ENCODE data around the gene PRR35. TPM values are rescaled to one million over a fixed set of nuclear protein-coding genes. Genes with fewer than 3 reads are reported as not detected.

PRR35 gene
- total RNA-seq, 1 experiment from 2014 or later = not detected

DNA sequence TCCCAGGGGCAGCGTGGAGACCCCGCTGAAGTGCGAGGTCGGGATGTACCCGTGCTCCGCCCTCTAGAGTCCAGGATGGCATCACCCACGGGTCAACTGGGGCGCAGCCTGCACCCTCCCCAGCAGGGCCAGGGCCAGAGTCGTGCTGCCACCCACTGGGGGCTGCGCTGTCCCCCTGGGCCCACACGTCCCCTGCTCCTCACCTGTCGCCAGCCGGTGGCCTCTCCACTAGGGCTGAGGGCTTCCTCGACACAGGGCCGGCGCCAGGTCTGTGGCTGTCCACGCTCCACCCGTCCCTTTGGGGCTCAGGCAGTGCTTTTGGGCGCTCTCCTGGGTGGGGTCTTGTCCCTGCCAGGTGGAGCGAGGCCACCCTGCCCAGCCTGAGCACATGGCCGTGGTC lies 11.6 kb upstream of the PRR35 start:
- H3K27me3 ChIP-seq (replicated peaks) = no peaks in the 10 kb centered on the region
- no peak for DNase-seq (ENCODE audit: low read depth in 1 of 2, low spot score in 2 of 2)
- H3K4me1 ChIP-seq (replicated peaks) = no peaks in the 10 kb centered on the region
- H3K36me3 ChIP-seq = peaks cover 50% of the 10 kb centered on the region
- no peak overlapping the region for H3K27ac ChIP-seq
- H3K4me3 ChIP-seq = no peak overlapping the region
- H3K9me3 ChIP-seq (replicated peaks) = no peaks in the 10 kb centered on the region

DNA sequence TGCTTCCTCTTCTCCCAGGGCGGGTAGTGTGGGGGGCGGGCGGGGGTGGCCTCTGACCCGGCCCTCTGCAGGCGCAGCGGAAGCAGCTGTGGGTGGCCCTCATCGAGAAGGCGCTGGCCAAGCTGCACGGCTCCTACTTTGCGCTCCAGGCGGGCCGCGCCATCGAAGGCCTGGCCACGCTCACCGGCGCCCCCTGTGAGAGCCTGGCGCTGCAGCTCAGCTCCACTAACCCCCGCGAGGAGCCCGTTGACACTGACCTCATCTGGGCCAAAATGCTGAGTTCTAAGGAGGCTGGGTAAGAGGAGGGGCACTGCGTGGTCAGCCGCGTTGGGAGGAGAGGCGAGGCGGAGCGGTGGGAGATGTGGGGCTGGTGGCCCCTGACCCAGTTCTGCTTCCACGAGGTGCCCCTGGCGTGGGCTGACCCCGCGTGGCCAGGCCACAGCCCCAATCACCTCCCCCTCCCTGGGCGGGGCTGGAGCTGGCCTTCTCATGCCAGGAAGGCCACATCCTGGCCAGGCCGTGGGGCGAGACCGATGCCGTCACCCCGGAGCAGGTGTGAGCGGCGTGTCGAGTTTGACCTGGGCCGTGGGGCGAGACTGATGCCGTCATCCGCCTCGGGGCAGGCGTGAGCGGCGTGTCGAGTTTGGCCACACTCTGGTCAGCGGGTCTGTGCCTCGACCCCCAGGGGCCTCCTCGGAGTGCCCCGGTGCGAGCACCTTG lies 10.5 kb upstream of the PRR35 start:
- no peak overlapping the region for H3K4me3 ChIP-seq
- no peaks in the 10 kb centered on the region for H3K4me1 ChIP-seq (replicated peaks)
- no peaks in the 10 kb centered on the region for H3K9me3 ChIP-seq (replicated peaks)
- no peak for DNase-seq (ENCODE audit: low read depth in 1 of 2, low spot score in 2 of 2)
- H3K27ac ChIP-seq = no peak overlapping the region
- H3K36me3 ChIP-seq = peaks cover 51% of the 10 kb centered on the region
- no peaks in the 10 kb centered on the region for H3K27me3 ChIP-seq (replicated peaks)

DNA sequence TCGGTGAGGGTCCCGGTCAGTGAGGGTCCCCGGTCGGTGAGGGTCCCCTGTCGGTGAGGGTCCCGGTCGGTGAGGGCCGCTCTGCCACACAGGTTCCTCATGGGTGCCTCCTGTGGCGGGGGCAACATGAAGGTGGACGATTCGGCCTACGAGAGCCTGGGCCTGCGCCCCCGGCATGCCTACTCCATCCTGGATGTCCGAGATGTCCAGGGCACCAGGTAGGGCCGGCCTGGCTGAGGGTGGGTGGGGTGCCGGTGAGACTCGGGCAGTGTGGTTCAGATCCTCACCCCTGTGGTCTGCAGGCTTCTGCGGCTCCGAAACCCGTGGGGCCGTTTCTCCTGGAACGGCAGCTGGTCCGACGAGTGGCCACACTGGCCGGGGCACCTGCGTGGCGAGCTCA lies 9.0 kb upstream of the PRR35 start:
- no peak overlapping the region for H3K27ac ChIP-seq
- DNase-seq (ENCODE audit: low read depth in 1 of 2, low spot score in 2 of 2) = no peak
- H3K4me3 ChIP-seq = no peak overlapping the region
- no peaks in the 10 kb centered on the region for H3K4me1 ChIP-seq (replicated peaks)
- no peaks in the 10 kb centered on the region for H3K9me3 ChIP-seq (replicated peaks)
- no peaks in the 10 kb centered on the region for H3K27me3 ChIP-seq (replicated peaks)
- peaks cover 55% of the 10 kb centered on the region for H3K36me3 ChIP-seq

DNA sequence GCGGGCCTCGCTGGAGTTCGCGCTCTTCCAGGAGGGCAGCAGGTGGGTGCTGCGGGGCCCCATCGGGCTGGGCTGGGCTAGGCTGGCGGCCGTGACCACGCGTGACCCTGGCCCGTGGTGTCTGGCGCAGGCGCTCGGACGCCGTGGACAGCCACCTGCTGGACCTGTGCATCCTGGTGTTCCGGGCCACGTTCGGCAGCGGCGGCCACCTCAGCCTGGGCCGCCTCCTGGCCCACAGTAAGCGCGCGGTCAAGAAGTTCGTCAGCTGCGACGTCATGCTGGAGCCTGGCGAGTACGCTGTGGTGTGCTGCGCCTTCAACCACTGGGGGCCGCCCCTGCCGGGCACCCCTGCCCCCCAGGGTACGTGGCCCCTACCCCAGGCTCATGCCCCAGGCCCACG lies 8.0 kb upstream of the PRR35 start:
- H3K27me3 ChIP-seq (replicated peaks) = no peaks in the 10 kb centered on the region
- H3K27ac ChIP-seq = no peak overlapping the region
- H3K4me3 ChIP-seq = no peak overlapping the region
- no peak for DNase-seq (ENCODE audit: low read depth in 1 of 2, low spot score in 2 of 2)
- H3K4me1 ChIP-seq (replicated peaks) = no peaks in the 10 kb centered on the region
- no peaks in the 10 kb centered on the region for H3K9me3 ChIP-seq (replicated peaks)
- peaks cover 49% of the 10 kb centered on the region for H3K36me3 ChIP-seq

DNA sequence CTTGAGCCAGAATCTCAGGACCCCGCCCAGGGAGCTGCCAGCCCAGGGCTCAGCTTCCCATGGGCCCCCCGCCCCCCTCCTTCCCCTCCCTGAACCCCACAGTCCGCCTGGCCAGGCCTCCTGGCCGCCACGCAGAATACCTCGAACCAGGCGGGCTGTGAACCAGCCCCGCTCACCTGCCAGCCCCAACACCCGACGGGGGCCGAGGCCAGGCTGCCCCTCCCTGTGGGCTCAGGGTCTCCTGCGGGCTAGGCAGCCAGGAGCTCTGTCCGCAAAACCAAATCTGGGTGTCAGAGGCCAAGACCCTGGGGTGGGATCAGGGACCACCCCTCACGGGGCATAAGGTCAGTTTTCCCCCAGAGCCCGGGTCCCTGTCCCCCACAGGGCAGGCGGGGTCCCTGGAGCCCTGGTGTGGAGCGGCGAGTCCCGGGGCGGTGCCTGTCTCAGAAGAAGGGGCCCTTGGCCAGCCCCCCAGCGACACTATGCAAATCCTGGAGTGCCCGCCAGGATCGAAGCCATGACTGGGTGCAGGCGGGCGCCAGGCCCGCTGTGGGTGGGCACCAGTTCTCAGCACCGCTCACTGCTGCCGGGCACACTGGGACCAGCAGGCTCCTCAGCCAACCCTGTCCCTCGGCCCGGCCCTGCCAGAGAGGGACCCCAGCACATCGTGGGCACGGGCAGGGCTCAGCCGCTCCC lies 6.4 kb upstream of the PRR35 start:
- Histone ChIP-seq H3K27ac (no peak overlapping the region), H3K4me1 (replicated peaks) (no peaks in the 10 kb centered on the region), H3K36me3 (peaks cover 33% of the 10 kb centered on the region), H3K4me3 (no peak overlapping the region), H3K27me3 (replicated peaks) (peaks cover 9% of the 10 kb centered on the region), H3K9me3 (replicated peaks) (no peaks in the 10 kb centered on the region)
- no peak for DNase-seq (ENCODE audit: low read depth in 1 of 2, low spot score in 2 of 2)

DNA sequence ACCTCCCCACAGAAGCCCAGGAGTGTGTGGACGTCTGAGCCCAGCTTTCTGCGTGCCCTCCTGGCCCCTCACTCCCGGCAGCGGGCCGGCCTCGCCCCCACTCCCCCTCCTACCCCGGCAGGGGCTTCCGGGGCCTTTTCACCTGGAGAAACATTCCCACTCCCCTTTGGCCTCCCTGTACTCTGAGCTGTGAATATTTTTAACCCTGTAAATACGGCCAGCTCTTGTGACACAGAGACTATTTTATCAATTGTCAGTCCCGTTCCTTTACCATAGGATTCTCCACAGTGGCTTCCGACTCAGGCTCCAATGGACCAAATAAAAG lies 5.9 kb upstream of the PRR35 start:
- DNase-seq (ENCODE audit: low read depth in 1 of 2, low spot score in 2 of 2) = no peak
- Histone ChIP-seq H3K4me3 (no peak overlapping the region), H3K36me3 (peaks cover 31% of the 10 kb centered on the region), H3K27ac (no peak overlapping the region), H3K27me3 (replicated peaks) (peaks cover 14% of the 10 kb centered on the region), H3K9me3 (replicated peaks) (no peaks in the 10 kb centered on the region), H3K4me1 (replicated peaks) (no peaks in the 10 kb centered on the region)

DNA sequence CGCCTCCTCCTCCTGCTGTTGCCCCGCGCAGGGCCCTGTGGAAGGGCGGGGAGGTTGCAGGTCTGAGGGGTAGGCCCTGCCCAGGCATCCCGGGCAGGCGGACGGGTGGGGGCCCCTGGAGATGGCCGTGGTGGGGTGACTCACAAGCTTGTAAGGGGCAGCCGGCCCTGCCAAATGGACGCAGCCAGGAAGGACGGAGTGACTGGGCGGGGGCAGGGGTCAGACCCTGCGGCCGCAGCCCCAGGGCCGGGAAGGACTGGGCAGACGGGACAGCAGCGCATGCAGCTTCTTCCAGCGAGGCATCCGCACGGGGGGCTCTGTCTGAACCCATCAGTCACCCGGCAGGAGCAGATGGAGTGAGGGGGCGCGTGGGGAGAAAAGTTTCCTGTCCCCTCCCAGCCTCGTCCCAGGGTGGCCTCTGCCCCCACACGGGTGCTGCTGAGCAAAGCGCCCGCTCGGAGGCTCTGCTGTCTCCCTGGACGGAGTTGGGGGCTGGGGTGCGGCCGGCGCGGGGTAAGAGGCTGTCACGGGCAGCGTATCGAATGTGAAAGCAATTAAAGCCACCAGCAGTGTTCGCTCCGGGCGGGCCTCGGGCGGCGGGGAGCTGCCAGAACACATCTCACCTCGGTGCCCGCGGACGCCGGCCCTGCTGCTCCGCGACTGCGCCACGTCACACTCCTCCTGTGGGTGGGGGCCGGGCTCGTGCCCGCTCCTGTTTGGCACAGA lies 5.4 kb upstream of the PRR35 start:
- H3K36me3 ChIP-seq = peaks cover 25% of the 10 kb centered on the region
- DNase-seq (ENCODE audit: low read depth in 1 of 2, low spot score in 2 of 2) = no peak
- no peak overlapping the region for H3K4me3 ChIP-seq
- no peaks in the 10 kb centered on the region for H3K9me3 ChIP-seq (replicated peaks)
- H3K4me1 ChIP-seq (replicated peaks) = no peaks in the 10 kb centered on the region
- peaks cover 19% of the 10 kb centered on the region for H3K27me3 ChIP-seq (replicated peaks)
- H3K27ac ChIP-seq = no peak overlapping the region

DNA sequence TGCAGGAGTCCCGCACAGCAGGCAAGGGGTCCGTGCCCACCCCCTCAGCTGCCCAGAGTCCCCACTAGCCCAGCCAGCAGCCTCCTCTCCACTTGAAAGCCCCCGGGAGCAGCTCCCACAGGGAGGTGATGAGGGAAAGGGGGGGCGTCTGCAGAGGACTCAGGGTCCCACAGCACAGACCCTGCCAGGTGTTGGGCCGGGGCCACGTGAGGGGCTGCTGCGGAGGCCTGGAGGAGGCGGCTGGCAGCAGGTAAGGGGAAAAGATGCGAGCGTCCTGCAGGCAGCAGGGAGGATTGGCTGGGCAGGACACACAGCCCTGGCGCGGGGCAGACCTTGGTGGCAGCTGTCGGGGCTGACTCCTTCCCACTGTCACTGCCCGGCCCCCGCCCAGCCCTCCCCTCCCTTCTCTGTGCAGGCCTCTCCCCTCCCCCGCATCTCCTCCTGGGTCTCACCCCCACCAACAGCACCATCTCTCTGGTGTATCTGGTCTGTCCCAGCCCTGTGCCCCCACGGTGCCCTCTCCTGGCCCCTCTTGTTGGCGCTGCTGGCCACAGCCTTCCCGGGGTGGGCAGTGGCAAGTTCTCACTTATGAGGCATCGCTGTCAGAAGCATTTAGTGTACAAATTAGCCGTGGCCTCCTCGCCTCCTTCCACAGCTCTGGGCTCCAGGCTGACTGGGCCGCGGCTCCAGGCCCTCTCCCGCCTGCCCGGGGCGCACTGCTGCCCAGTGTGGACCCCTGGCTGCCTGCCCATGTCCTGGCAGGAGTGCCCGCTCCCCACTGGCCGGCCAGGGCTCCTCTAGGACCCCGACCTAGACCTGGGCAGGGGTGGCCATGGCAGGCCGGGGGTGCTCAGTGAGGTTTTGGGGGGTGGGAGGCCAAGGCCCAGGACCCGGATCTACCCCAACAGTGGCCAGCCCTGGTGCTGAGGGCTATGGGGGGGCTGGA lies 4.4 kb upstream of the PRR35 start:
- H3K4me3 ChIP-seq = no peak overlapping the region
- H3K9me3 ChIP-seq (replicated peaks) = no peaks in the 10 kb centered on the region
- no peaks in the 10 kb centered on the region for H3K4me1 ChIP-seq (replicated peaks)
- no peak overlapping the region for H3K27ac ChIP-seq
- peaks cover 20% of the 10 kb centered on the region for H3K36me3 ChIP-seq
- DNase-seq (ENCODE audit: low read depth in 1 of 2, low spot score in 2 of 2) = no peak
- peaks cover 22% of the 10 kb centered on the region for H3K27me3 ChIP-seq (replicated peaks)

DNA sequence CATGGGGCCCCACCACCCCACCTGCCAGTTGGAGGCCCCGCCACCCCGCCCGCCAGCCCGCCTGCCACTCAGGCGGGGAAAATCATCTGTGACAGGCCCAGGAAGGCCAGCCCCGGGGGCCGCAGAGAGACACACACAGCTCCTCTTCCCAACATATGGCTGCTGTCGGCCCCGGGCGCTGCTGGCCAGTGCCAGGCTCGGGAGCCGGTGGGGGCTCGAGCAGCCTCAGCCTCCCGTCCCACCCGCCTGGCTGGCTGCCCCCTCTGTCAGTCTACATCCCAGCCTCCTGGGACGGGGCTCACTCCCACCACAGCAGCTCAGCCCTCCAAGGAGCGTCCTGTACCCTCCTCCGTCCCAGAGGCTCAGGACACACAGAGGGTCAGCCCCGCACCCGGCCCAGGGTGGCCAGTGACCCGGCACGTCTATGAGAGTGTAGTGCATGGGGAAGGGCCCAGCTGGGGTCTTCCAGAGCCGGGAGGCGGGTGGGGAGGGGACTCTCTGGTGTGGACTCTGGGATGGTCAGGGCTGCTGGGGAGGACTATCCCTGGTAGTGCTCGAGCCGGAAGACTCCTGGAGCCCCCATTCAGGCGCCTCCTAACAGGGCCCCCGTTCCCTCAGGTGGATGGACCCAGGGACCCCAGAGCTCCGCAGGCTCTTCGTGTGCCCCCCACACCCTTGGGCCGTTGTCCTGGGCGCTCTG lies 3.6 kb upstream of the PRR35 start:
- Histone ChIP-seq H3K27ac (no peak overlapping the region), H3K9me3 (replicated peaks) (no peaks in the 10 kb centered on the region), H3K4me1 (replicated peaks) (no peaks in the 10 kb centered on the region), H3K36me3 (peaks cover 15% of the 10 kb centered on the region), H3K27me3 (replicated peaks) (peaks cover 31% of the 10 kb centered on the region), H3K4me3 (no peak overlapping the region)
- no peak for DNase-seq (ENCODE audit: low read depth in 1 of 2, low spot score in 2 of 2)

DNA sequence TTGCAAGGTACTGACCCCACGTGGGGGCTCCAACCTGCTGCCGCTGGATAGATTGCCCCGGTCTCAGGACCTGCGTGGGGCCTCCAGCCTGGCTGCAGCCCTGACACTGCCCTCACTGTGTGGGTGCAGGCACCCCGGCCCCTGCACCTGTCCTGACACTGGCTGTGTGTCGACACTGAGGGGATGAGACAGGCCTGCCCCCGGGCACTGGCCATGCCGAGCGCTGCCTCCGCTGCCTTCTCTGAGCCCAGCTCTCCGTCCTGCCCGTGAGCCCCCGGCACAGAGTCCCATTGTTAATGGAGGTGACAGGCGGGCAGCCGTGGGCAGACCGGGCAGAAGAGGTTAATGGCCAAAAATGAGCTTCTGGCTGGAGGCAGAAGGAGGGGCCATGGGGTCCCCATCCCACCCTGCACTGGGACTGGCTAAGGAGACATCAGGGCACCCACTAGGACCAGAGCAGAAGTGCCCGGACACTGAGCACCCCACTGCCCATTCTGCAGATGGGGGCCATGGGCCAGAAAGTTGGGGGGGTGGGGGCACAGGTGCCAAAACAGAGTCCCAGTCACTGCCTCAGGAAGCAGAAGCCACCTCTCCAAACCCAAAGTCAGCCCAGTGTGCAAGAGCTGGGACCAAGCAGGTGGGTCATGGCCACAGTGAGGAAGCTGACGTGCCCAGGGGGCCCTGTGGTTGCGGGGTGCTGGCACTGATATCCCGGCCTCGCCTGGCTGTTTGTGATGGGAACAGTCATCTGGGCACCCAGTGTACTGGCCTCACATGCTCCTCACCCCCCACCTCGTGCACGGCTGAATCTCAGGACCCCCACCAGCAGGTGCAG lies 2.5 kb upstream of the PRR35 start:
- peaks cover 39% of the 10 kb centered on the region for H3K27me3 ChIP-seq (replicated peaks)
- H3K4me1 ChIP-seq (replicated peaks) = no peaks in the 10 kb centered on the region
- no peak overlapping the region for H3K27ac ChIP-seq
- H3K36me3 ChIP-seq = 0 out of 2 replicates have a peak, but pooled peaks cover 7% of the 10 kb centered on the region
- no peak for DNase-seq (ENCODE audit: low read depth in 1 of 2, low spot score in 2 of 2)
- H3K9me3 ChIP-seq (replicated peaks) = no peaks in the 10 kb centered on the region
- no peak overlapping the region for H3K4me3 ChIP-seq

DNA sequence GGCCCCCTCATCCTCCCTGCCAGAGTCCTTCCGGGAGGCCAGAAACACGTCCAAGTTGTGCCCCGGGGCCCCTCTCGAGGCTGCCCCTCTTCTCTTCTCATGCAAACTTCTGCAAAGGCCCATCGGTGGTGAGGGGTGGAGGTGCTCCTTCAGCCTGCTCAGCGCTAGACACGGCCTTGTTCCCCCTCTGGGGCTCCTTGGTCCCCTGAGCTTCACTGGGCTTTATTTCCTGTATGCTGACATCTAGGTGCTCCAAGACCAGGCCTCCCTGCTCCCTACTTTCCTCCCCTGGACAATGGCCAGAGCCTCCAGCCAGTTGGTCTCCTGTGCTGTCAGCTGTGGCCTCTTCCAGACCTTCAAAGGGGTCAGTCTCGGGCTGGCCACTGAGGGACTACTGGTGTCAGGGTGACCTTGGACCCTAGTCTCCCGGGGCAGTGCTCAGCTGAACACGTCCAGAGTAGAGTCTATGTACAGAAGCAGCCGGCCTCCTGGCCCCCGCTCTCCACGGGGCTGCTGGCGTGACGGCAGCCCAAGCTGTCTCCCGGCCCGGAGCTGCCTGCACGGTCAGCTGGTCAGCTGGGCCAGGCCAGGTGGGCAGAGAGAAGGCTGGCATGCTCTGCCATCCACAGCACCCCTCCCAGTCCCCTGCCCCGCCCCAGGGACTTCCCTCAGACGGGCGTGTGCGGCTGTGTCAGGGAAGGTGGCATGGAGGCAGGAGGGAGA lies 1.7 kb upstream of the PRR35 start:
- Histone ChIP-seq H3K27ac (no peak overlapping the region), H3K36me3 (0 out of 2 replicates have a peak, but pooled peaks cover 5% of the 10 kb centered on the region), H3K4me3 (no peak overlapping the region), H3K4me1 (replicated peaks) (no peaks in the 10 kb centered on the region), H3K9me3 (replicated peaks) (no peaks in the 10 kb centered on the region), H3K27me3 (replicated peaks) (peaks cover 40% of the 10 kb centered on the region)
- no peak for DNase-seq (ENCODE audit: low read depth in 1 of 2, low spot score in 2 of 2)

DNA sequence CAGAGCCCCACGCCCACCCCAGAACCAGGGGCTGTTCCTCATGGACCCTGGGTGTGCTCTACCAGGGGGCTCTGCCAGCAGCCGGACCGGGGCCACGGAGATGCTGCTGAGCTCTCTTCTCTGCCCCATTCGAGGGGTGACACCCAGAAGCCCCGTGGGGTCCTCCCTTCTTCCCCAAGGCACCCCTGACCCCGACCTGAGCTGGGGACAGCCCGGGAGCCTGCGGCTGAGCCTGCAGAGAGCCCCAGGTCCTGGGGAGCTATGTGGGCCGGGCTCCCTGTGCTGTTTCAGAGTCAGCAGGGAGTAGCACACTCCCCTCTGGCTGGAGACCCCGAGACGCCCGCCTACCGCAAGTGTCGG lies 1.2 kb upstream of the PRR35 start:
- Histone ChIP-seq H3K36me3 (0 out of 2 replicates have a peak, but pooled peaks cover 5% of the 10 kb centered on the region), H3K9me3 (replicated peaks) (no peaks in the 10 kb centered on the region), H3K4me1 (replicated peaks) (no peaks in the 10 kb centered on the region), H3K27me3 (replicated peaks) (peaks cover 40% of the 10 kb centered on the region), H3K4me3 (no peak overlapping the region), H3K27ac (no peak overlapping the region)
- no peak for DNase-seq (ENCODE audit: low read depth in 1 of 2, low spot score in 2 of 2)

All from SJSA1 (cell line).